ENCODE results near the gene IMP4.

Gene IMP4

GRCh38 chr2:130345091-130345490 lies 2.4 kb downstream of the IMP4 start:
- TF ChIP-seq CTCF (IDR thresholded peaks at IDR 0.05), result no peak
- Histone ChIP-seq H3K4me1 (peaks cover 11% of the 10 kb centered on the region), H3K79me2 (peaks cover 8% of the 10 kb centered on the region), H2AFZ (no peak overlapping the region), H3K4me3 (ENCODE audit: low read depth, low read length) (no peak overlapping the region), H3K9me3 (ENCODE audit: control insufficient read depth, low read length) (no peaks in the 10 kb centered on the region), H3K27me3 (ENCODE audit: control insufficient read depth, insufficient read depth, low read length) (no peaks in the 10 kb centered on the region), H3K36me3 (ENCODE audit: control insufficient read depth, insufficient read depth, low read length) (no peaks in the 10 kb centered on the region), H3K4me2 (ENCODE audit: low read length) (no peak overlapping the region), H3K9ac (no peak overlapping the region), H3K27ac (no peak overlapping the region)

- Histone ChIP-seq H3K79me2 (peaks cover 8% of the 10 kb centered on the region), H3K36me3 (ENCODE audit: control insufficient read depth, insufficient read depth, low read length) (no peaks in the 10 kb centered on the region), H3K4me3 (ENCODE audit: low read depth, low read length) (no peak overlapping the region), H3K9me3 (ENCODE audit: control insufficient read depth, low read length) (no peaks in the 10 kb centered on the region), H3K4me2 (ENCODE audit: low read length) (no peak overlapping the region), H3K4me1 (peaks cover 11% of the 10 kb centered on the region), H3K27me3 (ENCODE audit: control insufficient read depth, insufficient read depth, low read length) (no peaks in the 10 kb centered on the region), H3K9ac (no peak overlapping the region), H3K27ac (no peak overlapping the region), H2AFZ (no peak overlapping the region)
- TF ChIP-seq CTCF (IDR thresholded peaks at IDR 0.05), result no peak
These were observed 2.9 kb downstream of the IMP4 start for GRCh38 chr2:130345611-130346010.

- Histone ChIP-seq H3K4me1 (peaks cover 8% of the 10 kb centered on the region), H3K36me3 (ENCODE audit: control insufficient read depth, insufficient read depth, low read length) (no peaks in the 10 kb centered on the region), H3K4me3 (ENCODE audit: low read depth, low read length) (no peak overlapping the region), H3K4me2 (ENCODE audit: low read length) (no peak overlapping the region), H3K27me3 (ENCODE audit: control insufficient read depth, insufficient read depth, low read length) (no peaks in the 10 kb centered on the region), H3K79me2 (peaks cover 8% of the 10 kb centered on the region), H3K27ac (no peak overlapping the region), H2AFZ (no peak overlapping the region), H3K9ac (no peak overlapping the region), H3K9me3 (ENCODE audit: control insufficient read depth, low read length) (no peaks in the 10 kb centered on the region)
- no peak for TF ChIP-seq CTCF (IDR thresholded peaks at IDR 0.05)
These were observed 3.5 kb downstream of the IMP4 start for GRCh38 chr2:130346041-130346740.

GRCh38 chr2:130346741-130347066 lies 4.0 kb downstream of the IMP4 start:
- Histone ChIP-seq H3K9me3 (ENCODE audit: control insufficient read depth, low read length) (no peaks in the 10 kb centered on the region), H3K4me2 (ENCODE audit: low read length) (no peak overlapping the region), H3K27me3 (ENCODE audit: control insufficient read depth, insufficient read depth, low read length) (no peaks in the 10 kb centered on the region), H2AFZ (no peak overlapping the region), H3K79me2 (peaks cover 8% of the 10 kb centered on the region), H3K27ac (no peak overlapping the region), H3K9ac (no peak overlapping the region), H3K4me1 (peaks cover 6% of the 10 kb centered on the region), H3K4me3 (ENCODE audit: low read depth, low read length) (no peak overlapping the region), H3K36me3 (ENCODE audit: control insufficient read depth, insufficient read depth, low read length) (no peaks in the 10 kb centered on the region)
- TF ChIP-seq CTCF (IDR thresholded peaks at IDR 0.05), result no peak

GRCh38 chr2:130347220-130347925 lies 4.7 kb downstream of the IMP4 start:
- Histone ChIP-seq H3K9ac (no peak overlapping the region), H3K9me3 (ENCODE audit: control insufficient read depth, low read length) (no peaks in the 10 kb centered on the region), H3K79me2 (peaks cover 8% of the 10 kb centered on the region), H2AFZ (no peak overlapping the region), H3K4me3 (ENCODE audit: low read depth, low read length) (no peak overlapping the region), H3K4me2 (ENCODE audit: low read length) (no peak overlapping the region), H3K4me1 (peaks cover 6% of the 10 kb centered on the region), H3K36me3 (ENCODE audit: control insufficient read depth, insufficient read depth, low read length) (no peaks in the 10 kb centered on the region), H3K27me3 (ENCODE audit: control insufficient read depth, insufficient read depth, low read length) (no peaks in the 10 kb centered on the region), H3K27ac (no peak overlapping the region)
- no peak for TF ChIP-seq CTCF (IDR thresholded peaks at IDR 0.05)

All from parathyroid adenoma (tissue), 2 donors.